CD14-positive monocyte (primary cell): ENCODE measurements around the gene MYRF. TPM values are rescaled to one million over a fixed set of nuclear protein-coding genes. Genes with fewer than 3 reads are reported as not detected.

Experiments used
- DNase-seq, 3 donors: peaks; one replicate each; pipeline ENCODE4 v3.0.0-alpha.2; 2011 to 2022
- H2AFZ ChIP-seq: 2 replicates; pipeline ENCODE4 v1.6.0; 2012; ENCODE audit warnings: mild to moderate bottlenecking, low read depth, low read length, inconsistent platforms; ENCODE audit not compliant: insufficient read depth, poor library complexity, severe bottlenecking
- H3K27ac ChIP-seq, 2 donors: 1 replicate in 1 of 2; 2 replicates in 1 of 2; pipeline ENCODE4 v1.5.1; 2012 to 2013; ENCODE audit warnings: low read length in 2 of 2, control low read depth in 1 of 2, inconsistent platforms in 1 of 2, low read depth in 1 of 2, mild to moderate bottlenecking in 1 of 2
- H3K27me3 ChIP-seq, 2 donors: one replicate each; pipeline versions ENCODE4 v1.6.0 to v1.6.1; 2011 to 2013; ENCODE audit warnings: low read length in 2 of 2; ENCODE audit not compliant: control insufficient read depth in 2 of 2, insufficient read depth in 2 of 2
- H3K36me3 ChIP-seq, 2 donors: replicated peaks in 1 of 2; 1 replicate in 1 of 2; 2 replicates in 1 of 2; pipeline versions ENCODE4 v1.5.1 to v1.6.1; 2012 to 2013; ENCODE audit warnings: low read length in 2 of 2, control low read depth in 1 of 2, inconsistent platforms in 1 of 2, mild to moderate bottlenecking in 1 of 2; ENCODE audit not compliant: insufficient read depth in 2 of 2, control insufficient read depth in 1 of 2
- H3K4me1 ChIP-seq, 2 donors: 1 replicate in 1 of 2; 2 replicates in 1 of 2; pipeline versions ENCODE4 v1.5.1 to v1.6.1; 2012 to 2013; ENCODE audit warnings: low read length in 2 of 2, control low read depth in 1 of 2, inconsistent platforms in 1 of 2, mild to moderate bottlenecking in 1 of 2, moderate library complexity in 1 of 2; ENCODE audit not compliant: insufficient read depth in 2 of 2, control insufficient read depth in 1 of 2
- H3K4me2 ChIP-seq: replicated peaks from 2 replicates; pipeline ENCODE3; 2012; ENCODE audit warnings: low read length, moderate library complexity, mild to moderate bottlenecking; ENCODE audit not compliant: poor library complexity, severe bottlenecking; ENCODE audit errors: extremely low read depth
- H3K4me3 ChIP-seq, 3 experiments: fragments of 200-600 bp in 1 of 3; sonication (generic) in 1 of 3; replicated peaks in 1 of 3; 1 replicate in 2 of 3; 2 replicates in 1 of 3; pipeline ENCODE4 v1.5.1; 2011 to 2013; ENCODE audit warnings: low read length in 3 of 3, mild to moderate bottlenecking in 3 of 3, control low read depth in 2 of 3, low read depth in 2 of 3, inconsistent platforms in 1 of 3, moderate library complexity in 1 of 3
- H3K79me2 ChIP-seq: 2 replicates; pipeline ENCODE4 v1.6.0; 2012; ENCODE audit warnings: mild to moderate bottlenecking, control low read depth, inconsistent platforms, low read length, moderate library complexity; ENCODE audit not compliant: insufficient read depth
- H3K9ac ChIP-seq: 2 replicates; pipeline ENCODE4 v1.6.0; 2017; ENCODE audit warnings: low read length, mild to moderate bottlenecking; ENCODE audit not compliant: insufficient read depth, poor library complexity, severe bottlenecking
- H3K9me3 ChIP-seq, 2 donors: replicated peaks in 1 of 2; 1 replicate in 1 of 2; 2 replicates in 1 of 2; pipeline versions ENCODE4 v1.5.1 to v1.6.1; 2012 to 2013; ENCODE audit warnings: low read length in 2 of 2, control low read depth in 1 of 2; ENCODE audit not compliant: control insufficient read depth in 1 of 2, insufficient read depth in 1 of 2
- H4K20me1 ChIP-seq: 2 replicates; pipeline ENCODE4 v1.6.0; 2012; ENCODE audit warnings: mild to moderate bottlenecking, low read length, control low read depth, moderate library complexity; ENCODE audit not compliant: insufficient read depth
- H3K27ac Mint-ChIP-seq, 7 donors: one replicate each; pipeline ENCODE4 v1.8.0; 2020; ENCODE audit warnings: mild to moderate bottlenecking in 7 of 7, mixed read lengths in 7 of 7, moderate library complexity in 6 of 7, inconsistent platforms in 2 of 7
- H3K27me3 Mint-ChIP-seq, 3 donors: one replicate each; pipeline ENCODE4 v1.8.0; 2021 to 2022; ENCODE audit warnings: low read depth in 3 of 3, mild to moderate bottlenecking in 3 of 3, mixed read lengths in 3 of 3, moderate library complexity in 3 of 3, inconsistent platforms in 1 of 3
- H3K36me3 Mint-ChIP-seq, 2 donors: one replicate each; pipeline ENCODE4 v1.8.0; 2020; ENCODE audit warnings: mixed read lengths in 2 of 2, inconsistent platforms in 1 of 2, mild to moderate bottlenecking in 1 of 2
- H3K4me1 Mint-ChIP-seq: one replicate; pipeline ENCODE4 v1.8.0; 2020; ENCODE audit warnings: mild to moderate bottlenecking, mixed read lengths
- H3K4me3 Mint-ChIP-seq, 2 donors: one replicate each; pipeline ENCODE4 v1.8.0; 2020; ENCODE audit warnings: mild to moderate bottlenecking in 2 of 2, mixed read lengths in 2 of 2, moderate library complexity in 1 of 2
- H3K9me3 Mint-ChIP-seq, 7 donors: one replicate each; pipeline ENCODE4 v1.8.0; 2020 to 2022; ENCODE audit warnings: mixed read lengths in 7 of 7, mild to moderate bottlenecking in 6 of 7, moderate library complexity in 6 of 7, inconsistent platforms in 2 of 7
- WGBS: methylation state at CpG from one replicate; pipeline ENCODE4 v1.1.5; 2013; ENCODE audit warnings: missing lambda C conversion rate; ENCODE audit not compliant: insufficient coverage; 5-methylcytosine and 5-hydroxymethylcytosine counted together
- intact Hi-C, 2 donors: fragments of 100-400 bp; cut with micrococcal nuclease; formaldehyde crosslinking; loops; one replicate each; pipeline versions ENCODE4 v1.15.0 to v1.15.1; 2023
- polyA plus RNA-seq, 3 donors: library from polyadenylated mRNA; depleted of rRNA in 1 of 3; unstranded in 2 of 3; stranded (reverse) in 1 of 3; fragments of 300-500 nt in 2 of 3; fragments of >200 nt in 1 of 3; fragmentation: Illumina TruSeq in 2 of 3; gene quantifications; 1 replicate in 2 of 3; 2 replicates in 1 of 3; pipeline ENCODE4 v1.2.3, GENCODE V29; 2012 to 2021
- TF ChIP-seq, protein P1 (sequence below): fragments of 200-600 bp; IDR thresholded peaks from one replicate; pipeline ENCODE4 v1.8.0; 2022; ENCODE audit warnings: antibody characterized with exemption, mild to moderate bottlenecking

Gene MYRF
- polyA plus RNA-seq, 3 donors = 0.18 to 0.19 TPM; not detected in 1

DNA sequence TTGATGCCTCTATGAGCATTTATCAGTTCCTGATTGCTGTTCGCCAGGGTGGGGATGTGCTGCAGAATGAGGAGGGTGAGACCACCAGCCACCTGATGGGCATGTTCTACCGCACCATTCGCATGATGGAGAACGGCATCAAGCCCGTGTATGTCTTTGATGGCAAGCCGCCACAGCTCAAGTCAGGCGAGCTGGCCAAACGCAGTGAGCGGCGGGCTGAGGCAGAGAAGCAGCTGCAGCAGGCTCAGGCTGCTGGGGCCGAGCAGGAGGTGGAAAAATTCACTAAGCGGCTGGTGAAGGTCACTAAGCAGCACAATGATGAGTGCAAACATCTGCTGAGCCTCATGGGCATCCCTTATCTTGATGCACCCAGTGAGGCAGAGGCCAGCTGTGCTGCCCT is 43.0 kb downstream of the MYRF start:
- H3K27ac ChIP-seq = peak overlapping the region in 1 of 2 donors; percentile 16
- TF ChIP-seq, protein P1, sequence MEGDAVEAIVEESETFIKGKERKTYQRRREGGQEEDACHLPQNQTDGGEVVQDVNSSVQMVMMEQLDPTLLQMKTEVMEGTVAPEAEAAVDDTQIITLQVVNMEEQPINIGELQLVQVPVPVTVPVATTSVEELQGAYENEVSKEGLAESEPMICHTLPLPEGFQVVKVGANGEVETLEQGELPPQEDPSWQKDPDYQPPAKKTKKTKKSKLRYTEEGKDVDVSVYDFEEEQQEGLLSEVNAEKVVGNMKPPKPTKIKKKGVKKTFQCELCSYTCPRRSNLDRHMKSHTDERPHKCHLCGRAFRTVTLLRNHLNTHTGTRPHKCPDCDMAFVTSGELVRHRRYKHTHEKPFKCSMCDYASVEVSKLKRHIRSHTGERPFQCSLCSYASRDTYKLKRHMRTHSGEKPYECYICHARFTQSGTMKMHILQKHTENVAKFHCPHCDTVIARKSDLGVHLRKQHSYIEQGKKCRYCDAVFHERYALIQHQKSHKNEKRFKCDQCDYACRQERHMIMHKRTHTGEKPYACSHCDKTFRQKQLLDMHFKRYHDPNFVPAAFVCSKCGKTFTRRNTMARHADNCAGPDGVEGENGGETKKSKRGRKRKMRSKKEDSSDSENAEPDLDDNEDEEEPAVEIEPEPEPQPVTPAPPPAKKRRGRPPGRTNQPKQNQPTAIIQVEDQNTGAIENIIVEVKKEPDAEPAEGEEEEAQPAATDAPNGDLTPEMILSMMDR = no peak
- no peaks in the 10 kb centered on the region for H3K9me3 Mint-ChIP-seq
- peaks cover 87% of the 10 kb centered on the region for H3K79me2 ChIP-seq
- no peak for DNase-seq
- no peaks in the 10 kb centered on the region for H3K9me3 ChIP-seq
- H2AFZ ChIP-seq = no peak overlapping the region
- H3K36me3 ChIP-seq = peaks cover 6 to 26% of the 10 kb centered on the region in 2 donors
- no peaks in the 10 kb centered on the region for H3K27me3 ChIP-seq
- peaks cover 21 to 33% of the 10 kb centered on the region in 2 donors for H3K4me1 ChIP-seq
- no peaks in the 10 kb centered on the region for H4K20me1 ChIP-seq
- H3K4me3 ChIP-seq = no peak overlapping the region
- no peak overlapping the region for H3K9ac ChIP-seq
- H3K4me1 Mint-ChIP-seq = peaks cover 28% of the 10 kb centered on the region
- no peak overlapping the region for H3K27ac Mint-ChIP-seq
- H3K36me3 Mint-ChIP-seq = peaks cover 8 to 20% of the 10 kb centered on the region in 2 donors
- intact Hi-C loops = loop anchor here (5.0 kb wide), 4 partner anchors 37 to 312 kb away; partner anchors contain the start of gene FADS3 (in 1 of the 2)
- 95% methylated on average over 11 of the region's 12 CpGs for WGBS
- H3K27me3 Mint-ChIP-seq = no peaks in the 10 kb centered on the region
- no peak overlapping the region for H3K4me2 ChIP-seq
- H3K4me3 Mint-ChIP-seq = no peak overlapping the region

DNA sequence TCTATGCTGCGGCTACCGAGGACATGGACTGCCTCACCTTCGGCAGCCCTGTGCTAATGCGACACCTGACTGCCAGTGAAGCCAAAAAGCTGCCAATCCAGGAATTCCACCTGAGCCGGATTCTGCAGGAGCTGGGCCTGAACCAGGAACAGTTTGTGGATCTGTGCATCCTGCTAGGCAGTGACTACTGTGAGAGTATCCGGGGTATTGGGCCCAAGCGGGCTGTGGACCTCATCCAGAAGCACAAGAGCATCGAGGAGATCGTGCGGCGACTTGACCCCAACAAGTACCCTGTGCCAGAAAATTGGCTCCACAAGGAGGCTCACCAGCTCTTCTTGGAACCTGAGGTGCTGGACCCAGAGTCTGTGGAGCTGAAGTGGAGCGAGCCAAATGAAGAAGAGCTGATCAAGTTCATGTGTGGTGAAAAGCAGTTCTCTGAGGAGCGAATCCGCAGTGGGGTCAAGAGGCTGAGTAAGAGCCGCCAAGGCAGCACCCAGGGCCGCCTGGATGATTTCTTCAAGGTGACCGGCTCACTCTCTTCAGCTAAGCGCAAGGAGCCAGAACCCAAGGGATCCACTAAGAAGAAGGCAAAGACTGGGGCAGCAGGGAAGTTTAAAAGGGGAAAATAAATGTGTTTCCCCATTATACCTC is 43.6 kb downstream of the MYRF start:
- Histone ChIP-seq H3K27me3 (no peaks in the 10 kb centered on the region), H4K20me1 (no peaks in the 10 kb centered on the region), H3K9me3 (no peaks in the 10 kb centered on the region), H3K27ac (peak overlapping the region in 1 of 2 donors; percentile 16), H3K4me2 (no peak overlapping the region), H3K9ac (no peak overlapping the region), H2AFZ (no peak overlapping the region), H3K4me1 (peaks cover 21 to 33% of the 10 kb centered on the region in 2 donors), H3K79me2 (peaks cover 84% of the 10 kb centered on the region), H3K4me3 (no peak overlapping the region), H3K36me3 (peaks cover 10 to 29% of the 10 kb centered on the region in 2 donors)
- no peaks in the 10 kb centered on the region for H3K9me3 Mint-ChIP-seq
- TF ChIP-seq, protein P1 = no peak
- no peaks in the 10 kb centered on the region for H3K27me3 Mint-ChIP-seq
- peaks cover 10 to 23% of the 10 kb centered on the region in 2 donors for H3K36me3 Mint-ChIP-seq
- H3K4me3 Mint-ChIP-seq = no peak overlapping the region
- WGBS = 97% methylated on average over 15 of the region's 18 CpGs
- H3K4me1 Mint-ChIP-seq = peaks cover 28% of the 10 kb centered on the region
- DNase-seq = no peak
- H3K27ac Mint-ChIP-seq = peak overlapping the region in 4 of 7 donors; percentile 36 to 81 (median 49)
- intact Hi-C loops = loop anchor here (2.0 to 5.0 kb wide), 5 partner anchors 36 to 311 kb away; partner anchors contain the start of gene FADS3 (in 1 of the 2)
